ENCODE data around the gene AKIRIN2. TPM values are rescaled to one million over a fixed set of nuclear protein-coding genes. Genes with fewer than 3 reads are reported as not detected.

Gene AKIRIN2
- total RNA-seq, 2 experiments from 2014 or later, result 41.4 to 46.3 TPM

GRCh38 chr6:87684895-87685654 is 17.0 kb downstream of the AKIRIN2 start:
- Mint-ChIP-seq H3K4me1 (peaks cover 69% of the 10 kb centered on the region), H3K36me3 (ENCODE audit: low read depth) (peaks cover 14% of the 10 kb centered on the region), H3K4me3 (no peak overlapping the region), H3K9me3 (ENCODE audit: low read depth) (no peaks in the 10 kb centered on the region), H3K27me3 (no peaks in the 10 kb centered on the region), H3K27ac (peak overlapping the region; percentile 15)
- POLR2A ChIA-PET, result no interaction called here
- intact Hi-C loops (cut with DNase I, micrococcal nuclease), result loop anchor here in 1 of 2 experiments (5.0 kb wide), 1 partner anchor 122 kb away; no protein-coding TSS in a partner anchor
- no peak for DNase-seq
- ATAC-seq, result no peak
- CTCF ChIA-PET, result interaction anchor here (1.5 kb wide), 1 partner anchor 14 kb away, joined by 4 read pairs; no protein-coding TSS in a partner anchor

- H3K9me3 Mint-ChIP-seq (ENCODE audit: low read depth), result no peaks in the 10 kb centered on the region
- no peak for DNase-seq
- no peaks in the 10 kb centered on the region for H3K27me3 Mint-ChIP-seq
- intact Hi-C loops (cut with DNase I, micrococcal nuclease), result loop anchor here (2.0 to 5.0 kb wide), 2 partner anchors 15 to 123 kb away; no protein-coding TSS in a partner anchor
- H3K4me3 Mint-ChIP-seq, result no peak overlapping the region
- ChIA-PET POLR2A (interaction anchor here (0.8 to 1.1 kb wide), 2 partner anchors 15 to 19 kb away, joined by 3 to 5 read pairs; no protein-coding TSS in a partner anchor), CTCF (interaction anchor here (0.6 kb wide), 1 partner anchor 15 kb away, joined by 3 read pairs; no protein-coding TSS in a partner anchor)
- H3K27ac Mint-ChIP-seq, result no peak overlapping the region
- peaks cover 63% of the 10 kb centered on the region for H3K4me1 Mint-ChIP-seq
- H3K36me3 Mint-ChIP-seq (ENCODE audit: low read depth), result peaks cover 22% of the 10 kb centered on the region
- no peak for ATAC-seq
These were observed 18.1 kb downstream of the AKIRIN2 start for GRCh38 chr6:87683890-87684289.

- Mint-ChIP-seq H3K4me1 (peaks cover 68% of the 10 kb centered on the region), H3K4me3 (no peak overlapping the region), H3K9me3 (ENCODE audit: low read depth) (no peaks in the 10 kb centered on the region), H3K27me3 (no peaks in the 10 kb centered on the region), H3K27ac (peak overlapping the region; percentile 20), H3K36me3 (ENCODE audit: low read depth) (peaks cover 34% of the 10 kb centered on the region)
- ATAC-seq, result peak; percentile 83
- intact Hi-C loops (cut with DNase I, micrococcal nuclease), result loop anchor here (2.0 to 5.0 kb wide), 2 partner anchors 16 to 125 kb away; no protein-coding TSS in a partner anchor
- ChIA-PET CTCF (interaction anchor here (1.0 to 1.4 kb wide), 3 partner anchors 21 to 117 kb away, joined by 3 read pairs; no protein-coding TSS in a partner anchor), POLR2A (no interaction called here)
- DNase-seq, result no peak
These were observed 19.7 kb downstream of the AKIRIN2 start for GRCh38 chr6:87682310-87682709.

GRCh38 chr6:87675004-87675681 is 26.9 kb downstream of the AKIRIN2 start:
- Mint-ChIP-seq H3K27ac (no peak overlapping the region), H3K27me3 (no peaks in the 10 kb centered on the region), H3K9me3 (ENCODE audit: low read depth) (no peaks in the 10 kb centered on the region), H3K4me3 (no peak overlapping the region), H3K36me3 (ENCODE audit: low read depth) (peaks cover 54% of the 10 kb centered on the region), H3K4me1 (peaks cover 21% of the 10 kb centered on the region)
- CTCF ChIA-PET, result interaction anchor here (0.6 kb wide), 1 partner anchor 16 kb away, joined by 3 read pairs; no protein-coding TSS in a partner anchor
- DNase-seq (no peak), ATAC-seq (no peak)
- POLR2A ChIA-PET, result no interaction called here
- intact Hi-C loops (cut with DNase I, micrococcal nuclease), result no loop called here

- no peak overlapping the region for H3K27ac Mint-ChIP-seq
These were observed 27.7 kb downstream of the AKIRIN2 start for GRCh38 chr6:87674290-87674689.

GRCh38 chr6:87673237-87673636 is 28.8 kb downstream of the AKIRIN2 start:
- H3K36me3 Mint-ChIP-seq (ENCODE audit: low read depth), result peaks cover 50% of the 10 kb centered on the region
- H3K27me3 Mint-ChIP-seq, result no peaks in the 10 kb centered on the region
- DNase-seq (no peak), ATAC-seq (no peak)
- no peaks in the 10 kb centered on the region for H3K9me3 Mint-ChIP-seq (ENCODE audit: low read depth)
- intact Hi-C loops (cut with DNase I, micrococcal nuclease), result no loop called here
- peaks cover 21% of the 10 kb centered on the region for H3K4me1 Mint-ChIP-seq
- H3K27ac Mint-ChIP-seq, result no peak overlapping the region
- POLR2A ChIA-PET, result no interaction called here
- CTCF ChIA-PET, result interaction anchor here (0.6 kb wide), 1 partner anchor 1410 kb away, joined by 3 read pairs; no protein-coding TSS in a partner anchor
- no peak overlapping the region for H3K4me3 Mint-ChIP-seq

More at GRCh38 chr6:87674290-87674689, 27.7 kb downstream of the AKIRIN2 start:
- CTCF ChIA-PET, result interaction anchor here (1.0 kb wide), 1 partner anchor 9 kb away, joined by 3 read pairs; no protein-coding TSS in a partner anchor
- intact Hi-C loops (cut with DNase I, micrococcal nuclease), result no loop called here
- no peak for ATAC-seq
- DNase-seq, result no peak
- Mint-ChIP-seq H3K9me3 (ENCODE audit: low read depth) (no peaks in the 10 kb centered on the region), H3K27me3 (no peaks in the 10 kb centered on the region), H3K36me3 (ENCODE audit: low read depth) (peaks cover 54% of the 10 kb centered on the region), H3K4me1 (peaks cover 22% of the 10 kb centered on the region), H3K4me3 (no peak overlapping the region)
- POLR2A ChIA-PET, result interaction anchor here (0.6 kb wide), 1 partner anchor 418 kb away, joined by 7 read pairs; no protein-coding TSS in a partner anchor

- Mint-ChIP-seq H3K36me3 (ENCODE audit: low read depth) (peaks cover 49% of the 10 kb centered on the region), H3K27me3 (no peaks in the 10 kb centered on the region), H3K27ac (no peak overlapping the region), H3K9me3 (ENCODE audit: low read depth) (no peaks in the 10 kb centered on the region), H3K4me3 (no peak overlapping the region), H3K4me1 (peaks cover 16% of the 10 kb centered on the region)
- ATAC-seq (no peak), DNase-seq (no peak)
- intact Hi-C loops (cut with DNase I, micrococcal nuclease), result no loop called here
- CTCF ChIA-PET, result interaction anchor here (0.6 kb wide), 1 partner anchor 1411 kb away, joined by 3 read pairs; no protein-coding TSS in a partner anchor
- POLR2A ChIA-PET, result no interaction called here
These were observed 29.4 kb downstream of the AKIRIN2 start for GRCh38 chr6:87672641-87673040.

GRCh38 chr6:87671555-87672029 is 30.4 kb downstream of the AKIRIN2 start:
- ATAC-seq, result no peak

GRCh38 chr6:87670707-87671106 is 31.3 kb downstream of the AKIRIN2 start:
- ATAC-seq (no peak), DNase-seq (no peak)
- peak overlapping the region; percentile 71 for H3K27ac Mint-ChIP-seq
- no peaks in the 10 kb centered on the region for H3K9me3 Mint-ChIP-seq (ENCODE audit: low read depth)
- POLR2A ChIA-PET, result no interaction called here
- CTCF ChIA-PET, result interaction anchor here (0.9 kb wide), 1 partner anchor 133 kb away, joined by 3 read pairs; no protein-coding TSS in a partner anchor
- intact Hi-C loops (cut with DNase I, micrococcal nuclease), result no loop called here
- H3K36me3 Mint-ChIP-seq (ENCODE audit: low read depth), result peaks cover 42% of the 10 kb centered on the region
- no peaks in the 10 kb centered on the region for H3K27me3 Mint-ChIP-seq
- H3K4me3 Mint-ChIP-seq, result no peak overlapping the region
- H3K4me1 Mint-ChIP-seq, result peaks cover 12% of the 10 kb centered on the region

More at GRCh38 chr6:87671555-87672029, 30.4 kb downstream of the AKIRIN2 start:
- no peaks in the 10 kb centered on the region for H3K27me3 Mint-ChIP-seq
- peak overlapping the region; percentile 71 for H3K27ac Mint-ChIP-seq
- intact Hi-C loops (cut with DNase I, micrococcal nuclease), result no loop called here
- H3K36me3 Mint-ChIP-seq (ENCODE audit: low read depth), result peaks cover 50% of the 10 kb centered on the region
- ChIA-PET CTCF (interaction anchor here (0.6 kb wide), 1 partner anchor 125 kb away, joined by 3 read pairs; no protein-coding TSS in a partner anchor), POLR2A (no interaction called here)
- H3K4me1 Mint-ChIP-seq, result peaks cover 12% of the 10 kb centered on the region
- no peaks in the 10 kb centered on the region for H3K9me3 Mint-ChIP-seq (ENCODE audit: low read depth)
- H3K4me3 Mint-ChIP-seq, result no peak overlapping the region
- no peak for DNase-seq

- Mint-ChIP-seq H3K27ac (no peak overlapping the region), H3K4me1 (peaks cover 12% of the 10 kb centered on the region), H3K36me3 (ENCODE audit: low read depth) (peaks cover 37% of the 10 kb centered on the region), H3K27me3 (no peaks in the 10 kb centered on the region), H3K4me3 (no peak overlapping the region), H3K9me3 (ENCODE audit: low read depth) (no peaks in the 10 kb centered on the region)
- ATAC-seq, result no peak
- ChIA-PET POLR2A (no interaction called here), CTCF (interaction anchor here (0.6 to 1.0 kb wide), 2 partner anchors 15 to 53 kb away, joined by 3 to 4 read pairs; no protein-coding TSS in a partner anchor)
- intact Hi-C loops (cut with DNase I, micrococcal nuclease), result no loop called here
- no peak for DNase-seq
These were observed 33.0 kb downstream of the AKIRIN2 start for GRCh38 chr6:87669051-87669450.

GRCh38 chr6:87668013-87668412 is 34.0 kb downstream of the AKIRIN2 start:
- H3K27ac Mint-ChIP-seq, result no peak overlapping the region
- intact Hi-C loops (cut with DNase I, micrococcal nuclease), result no loop called here
- CTCF ChIA-PET, result interaction anchor here (1.0 kb wide), 1 partner anchor 12 kb away, joined by 5 read pairs; no protein-coding TSS in a partner anchor

More at GRCh38 chr6:87668013-87668412, 34.0 kb downstream of the AKIRIN2 start:
- Mint-ChIP-seq H3K27me3 (no peaks in the 10 kb centered on the region), H3K4me1 (peaks cover 12% of the 10 kb centered on the region), H3K36me3 (ENCODE audit: low read depth) (peaks cover 37% of the 10 kb centered on the region), H3K9me3 (ENCODE audit: low read depth) (no peaks in the 10 kb centered on the region), H3K4me3 (no peak overlapping the region)
- POLR2A ChIA-PET, result no interaction called here
- ATAC-seq, result no peak
- DNase-seq, result no peak
